Calu3 (cell line): ENCODE measurements around the gene TMEM236. TPM values are rescaled to one million over a fixed set of nuclear protein-coding genes. Genes with fewer than 3 reads are reported as not detected.

Experiments used
- BruUV-seq: library from RNA; stranded (reverse); fragments of 400-500 nt; replicated peaks from 2 replicates; lab custom pipeline; 2021; lab: Mats Ljungman, UMichigan
- CTCF ChIA-PET: fragments of 300-600 bp; sonication (Branson Sonifier 250); formaldehyde crosslinking; loops from one replicate; lab custom pipeline; 2022; ENCODE audit warnings: antibody characterized with exemption; lab: Charles Lee
- DNase-seq: peaks from one replicate; pipeline ENCODE4 v3.0.0; 2022
- H3K27ac Mint-ChIP-seq: one replicate; pipeline ENCODE4 v1.8.0; 2022; ENCODE audit warnings: mixed read lengths; ENCODE audit not compliant: unreplicated experiment
- H3K27me3 Mint-ChIP-seq: one replicate; pipeline ENCODE4 v1.8.0; 2022; ENCODE audit warnings: mixed read lengths; ENCODE audit not compliant: unreplicated experiment
- H3K36me3 Mint-ChIP-seq: one replicate; pipeline ENCODE4 v1.8.0; 2022; ENCODE audit warnings: mild to moderate bottlenecking, moderate library complexity, mixed read lengths; ENCODE audit not compliant: insufficient read depth, unreplicated experiment
- H3K4me1 Mint-ChIP-seq: one replicate; pipeline ENCODE4 v1.8.0; 2022; ENCODE audit warnings: mild to moderate bottlenecking, low read depth, mixed read lengths; ENCODE audit not compliant: unreplicated experiment
- H3K4me3 Mint-ChIP-seq: one replicate; pipeline ENCODE4 v1.8.0; 2022; ENCODE audit warnings: mild to moderate bottlenecking, low read depth, moderate library complexity, mixed read lengths; ENCODE audit not compliant: unreplicated experiment
- H3K9me3 Mint-ChIP-seq: one replicate; pipeline ENCODE4 v1.8.0; 2022; ENCODE audit warnings: low read depth, mixed read lengths; ENCODE audit not compliant: unreplicated experiment
- CTCF ChIP-seq: fragments of 200-600 bp; IDR thresholded peaks from one replicate; pipeline ENCODE4 v1.8.0; 2022; ENCODE audit warnings: antibody characterized with exemption; ENCODE audit not compliant: unreplicated experiment
- intact Hi-C: fragments of 100-400 bp; cut with micrococcal nuclease; formaldehyde crosslinking; loops from one replicate; pipeline ENCODE4 v1.10.0; 2022; ENCODE audit not compliant: unreplicated experiment
- total RNA-seq: library from RNA; stranded (reverse); gene quantifications from 2 replicates; pipeline ENCODE4 v1.2.3, GENCODE V29; 2022

Gene TMEM236
- total RNA-seq, 1 experiment from 2014 or later: 0.38 TPM

- Mint-ChIP-seq H3K36me3 (no peaks in the 10 kb centered on the region), H3K4me1 (no peaks in the 10 kb centered on the region), H3K27ac (no peak overlapping the region), H3K27me3 (no peaks in the 10 kb centered on the region), H3K9me3 (no peaks in the 10 kb centered on the region), H3K4me3 (no peak overlapping the region)
- intact Hi-C loops: no loop called here
- no peak for TF ChIP-seq CTCF
- BruUV-seq: no TSS peak
- DNase-seq: no peak
- CTCF ChIA-PET: no interaction called here
These were observed 49.5 kb downstream of the TMEM236 start for GRCh38 chr10:17801507-17801906.

GRCh38 chr10:17802350-17802749 is 50.3 kb downstream of the TMEM236 start:
- TF ChIP-seq CTCF: no peak
- DNase-seq: no peak
- H3K4me3 Mint-ChIP-seq: no peak overlapping the region
- no TSS peak for BruUV-seq
- no peaks in the 10 kb centered on the region for H3K4me1 Mint-ChIP-seq
- no peak overlapping the region for H3K27ac Mint-ChIP-seq
- intact Hi-C loops: no loop called here
- H3K36me3 Mint-ChIP-seq: no peaks in the 10 kb centered on the region
- H3K27me3 Mint-ChIP-seq: no peaks in the 10 kb centered on the region
- CTCF ChIA-PET: no interaction called here
- H3K9me3 Mint-ChIP-seq: no peaks in the 10 kb centered on the region

- no peaks in the 10 kb centered on the region for H3K9me3 Mint-ChIP-seq
- no peak overlapping the region for H3K4me3 Mint-ChIP-seq
- no peaks in the 10 kb centered on the region for H3K36me3 Mint-ChIP-seq
- intact Hi-C loops: no loop called here
- BruUV-seq: no TSS peak
- CTCF ChIA-PET: no interaction called here
- DNase-seq: no peak
- no peak for TF ChIP-seq CTCF
- H3K27me3 Mint-ChIP-seq: no peaks in the 10 kb centered on the region
- H3K27ac Mint-ChIP-seq: no peak overlapping the region
- no peaks in the 10 kb centered on the region for H3K4me1 Mint-ChIP-seq
These were observed 51.0 kb downstream of the TMEM236 start for GRCh38 chr10:17802976-17803375.

GRCh38 chr10:17805330-17805729 is 53.3 kb downstream of the TMEM236 start:
- intact Hi-C loops: no loop called here
- CTCF ChIA-PET: no interaction called here
- Mint-ChIP-seq H3K9me3 (no peaks in the 10 kb centered on the region), H3K4me3 (no peak overlapping the region), H3K36me3 (no peaks in the 10 kb centered on the region), H3K27me3 (peaks cover 13% of the 10 kb centered on the region), H3K27ac (no peak overlapping the region), H3K4me1 (no peaks in the 10 kb centered on the region)
- DNase-seq: no peak
- BruUV-seq: no TSS peak
- TF ChIP-seq CTCF: no peak
